ENCODE data around the gene RPP30. TPM values are rescaled to one million over a fixed set of nuclear protein-coding genes. Genes with fewer than 3 reads are reported as not detected.

Gene RPP30
- total and polyA plus RNA-seq, 2 of the 13 experiments (the other 11 are each of a cell fraction or from before 2014, with no cell fraction given), result 27.1 to 65.0 TPM

DNA sequence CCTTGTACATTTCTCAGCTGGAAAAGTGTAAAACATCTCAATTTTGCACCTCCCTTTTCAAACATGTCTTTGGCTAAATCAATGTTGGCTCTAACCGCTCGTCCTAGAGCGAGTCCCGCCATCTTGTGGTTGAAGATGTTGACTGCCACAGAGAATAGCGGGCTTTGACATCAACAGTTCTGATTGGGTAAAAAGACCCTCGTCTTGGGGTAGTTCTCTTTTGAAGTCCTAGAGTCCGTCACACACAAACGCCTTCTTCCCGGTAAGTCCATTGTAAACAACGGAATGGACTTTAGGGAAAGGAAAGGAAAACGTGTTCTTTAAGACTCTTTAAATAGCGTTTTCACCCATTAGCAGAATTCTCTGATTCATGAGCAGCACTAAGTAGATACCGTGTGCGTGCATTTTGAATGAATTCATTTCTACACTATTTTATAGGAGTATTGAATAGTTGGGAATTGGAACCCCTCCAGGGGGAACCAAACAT, 452 bp upstream of the RPP30 start (continued):
- no peak for TF ChIP-seq EEA1 (CRISPR knock-in tag; IDR thresholded peaks at IDR 0.05; ENCODE audit: borderline replicate concordance)
- TF ChIP-seq MED8 (CRISPR knock-in tag; IDR thresholded peaks at IDR 0.05; ENCODE audit: insufficient replicate concordance), result no peak
- TF ChIP-seq, protein P1, sequence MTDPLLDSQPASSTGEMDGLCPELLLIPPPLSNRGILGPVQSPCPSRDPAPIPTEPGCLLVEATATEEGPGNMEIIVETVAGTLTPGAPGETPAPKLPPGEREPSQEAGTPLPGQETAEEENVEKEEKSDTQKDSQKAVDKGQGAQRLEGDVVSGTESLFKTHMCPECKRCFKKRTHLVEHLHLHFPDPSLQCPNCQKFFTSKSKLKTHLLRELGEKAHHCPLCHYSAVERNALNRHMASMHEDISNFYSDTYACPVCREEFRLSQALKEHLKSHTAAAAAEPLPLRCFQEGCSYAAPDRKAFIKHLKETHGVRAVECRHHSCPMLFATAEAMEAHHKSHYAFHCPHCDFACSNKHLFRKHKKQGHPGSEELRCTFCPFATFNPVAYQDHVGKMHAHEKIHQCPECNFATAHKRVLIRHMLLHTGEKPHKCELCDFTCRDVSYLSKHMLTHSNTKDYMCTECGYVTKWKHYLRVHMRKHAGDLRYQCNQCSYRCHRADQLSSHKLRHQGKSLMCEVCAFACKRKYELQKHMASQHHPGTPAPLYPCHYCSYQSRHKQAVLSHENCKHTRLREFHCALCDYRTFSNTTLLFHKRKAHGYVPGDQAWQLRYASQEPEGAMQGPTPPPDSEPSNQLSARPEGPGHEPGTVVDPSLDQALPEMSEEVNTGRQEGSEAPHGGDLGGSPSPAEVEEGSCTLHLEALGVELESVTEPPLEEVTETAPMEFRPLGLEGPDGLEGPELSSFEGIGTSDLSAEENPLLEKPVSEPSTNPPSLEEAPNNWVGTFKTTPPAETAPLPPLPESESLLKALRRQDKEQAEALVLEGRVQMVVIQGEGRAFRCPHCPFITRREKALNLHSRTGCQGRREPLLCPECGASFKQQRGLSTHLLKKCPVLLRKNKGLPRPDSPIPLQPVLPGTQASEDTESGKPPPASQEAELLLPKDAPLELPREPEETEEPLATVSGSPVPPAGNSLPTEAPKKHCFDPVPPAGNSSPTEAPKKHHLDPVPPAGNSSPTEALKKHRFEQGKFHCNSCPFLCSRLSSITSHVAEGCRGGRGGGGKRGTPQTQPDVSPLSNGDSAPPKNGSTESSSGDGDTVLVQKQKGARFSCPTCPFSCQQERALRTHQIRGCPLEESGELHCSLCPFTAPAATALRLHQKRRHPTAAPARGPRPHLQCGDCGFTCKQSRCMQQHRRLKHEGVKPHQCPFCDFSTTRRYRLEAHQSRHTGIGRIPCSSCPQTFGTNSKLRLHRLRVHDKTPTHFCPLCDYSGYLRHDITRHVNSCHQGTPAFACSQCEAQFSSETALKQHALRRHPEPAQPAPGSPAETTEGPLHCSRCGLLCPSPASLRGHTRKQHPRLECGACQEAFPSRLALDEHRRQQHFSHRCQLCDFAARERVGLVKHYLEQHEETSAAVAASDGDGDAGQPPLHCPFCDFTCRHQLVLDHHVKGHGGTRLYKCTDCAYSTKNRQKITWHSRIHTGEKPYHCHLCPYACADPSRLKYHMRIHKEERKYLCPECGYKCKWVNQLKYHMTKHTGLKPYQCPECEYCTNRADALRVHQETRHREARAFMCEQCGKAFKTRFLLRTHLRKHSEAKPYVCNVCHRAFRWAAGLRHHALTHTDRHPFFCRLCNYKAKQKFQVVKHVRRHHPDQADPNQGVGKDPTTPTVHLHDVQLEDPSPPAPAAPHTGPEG (CRISPR knock-in tag; IDR thresholded peaks at IDR 0.05), result no peak

DNA sequence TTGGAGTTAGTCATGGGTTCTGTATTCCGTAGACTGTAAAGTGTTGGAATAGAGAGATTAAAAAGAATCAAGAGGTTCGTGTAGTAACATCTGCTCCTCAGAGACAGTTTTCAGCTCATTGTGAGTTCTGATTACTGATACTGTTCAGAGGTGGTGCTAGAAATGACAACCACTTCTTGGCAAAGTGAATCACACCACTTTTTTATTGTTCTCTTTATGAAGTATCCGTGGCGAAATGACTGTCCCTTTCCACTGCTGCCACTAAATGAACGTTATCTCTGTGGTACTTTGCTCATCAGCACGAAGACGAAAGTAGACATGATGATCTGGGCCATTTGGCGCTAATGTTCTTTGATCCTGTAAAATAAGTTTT, 860 bp downstream of the RPP30 start:
- DNase-seq (ENCODE audit: low spot score) (no peak), ATAC-seq (no peak), FAIRE-seq (peak; percentile 47)
- Histone ChIP-seq H3K4me3 (replicated peaks in 1 of 3; ENCODE audit: insufficient read depth in 1 of 3, low read depth in 2 of 3, low read length in 3 of 3) (peak overlapping the region; percentile 86 to 93 (median 86)), H3K4me1 (ENCODE audit: insufficient read depth, low read length) (peaks cover 28% of the 10 kb centered on the region), H3K9ac (ENCODE audit: insufficient read depth, low read depth, low read length) (peak overlapping the region; percentile 83), H3K9me3 (ENCODE audit: low read length) (peaks cover 13% of the 10 kb centered on the region), H3K36me3 (replicated peaks in 1 of 2; ENCODE audit: control insufficient read depth in 1 of 2, insufficient read depth in 2 of 2, low read length in 2 of 2) (peaks cover 0 to 23% of the 10 kb centered on the region in 2 experiments; a peak in 3 of 5 replicates), H4K20me1 (ENCODE audit: insufficient read depth, low read length) (no peaks in the 10 kb centered on the region), H3K4me2 (ENCODE audit: low read depth, low read length) (peak overlapping the region; percentile 85), H3K27ac (ENCODE audit: extremely low read length, insufficient read depth, low read length) (no peak overlapping the region), H3K79me2 (ENCODE audit: insufficient read depth, low read length) (peaks cover 25% of the 10 kb centered on the region), H3K27me3 (ENCODE audit: control insufficient read depth in 1 of 2, insufficient read depth in 2 of 2, low read length in 2 of 2) (no peaks in the 10 kb centered on the region; a peak in 1 of 5 replicates), H2AFZ (ENCODE audit: low read length) (no peak overlapping the region)
- CTCF ChIA-PET (ENCODE audit: low intra/inter-chr PET ratio, low total read pairs), result no interaction called here
- TSS peak; percentile 61 for BruUV-seq (replicated peaks)
- POLR2A ChIA-PET, result no interaction called here
- intact Hi-C loops (cut with micrococcal nuclease; ENCODE audit: unreplicated experiment), result no loop called here
- no peak for TF ChIP-seq PAX8 (CRISPR knock-in tag; IDR thresholded peaks at IDR 0.05; ENCODE audit: borderline replicate concordance)
- no peak for TF ChIP-seq KAT2B (IDR thresholded peaks at IDR 0.05; ENCODE audit: borderline replicate concordance, low read depth, low read length)
- TF ChIP-seq ZNF616 (CRISPR knock-in tag; IDR thresholded peaks at IDR 0.05; ENCODE audit: low read depth), result no peak
- no peak for TF ChIP-seq ESRRA (CRISPR knock-in tag; IDR thresholded peaks at IDR 0.05; ENCODE audit: low read depth)
- TF ChIP-seq, protein P2, sequence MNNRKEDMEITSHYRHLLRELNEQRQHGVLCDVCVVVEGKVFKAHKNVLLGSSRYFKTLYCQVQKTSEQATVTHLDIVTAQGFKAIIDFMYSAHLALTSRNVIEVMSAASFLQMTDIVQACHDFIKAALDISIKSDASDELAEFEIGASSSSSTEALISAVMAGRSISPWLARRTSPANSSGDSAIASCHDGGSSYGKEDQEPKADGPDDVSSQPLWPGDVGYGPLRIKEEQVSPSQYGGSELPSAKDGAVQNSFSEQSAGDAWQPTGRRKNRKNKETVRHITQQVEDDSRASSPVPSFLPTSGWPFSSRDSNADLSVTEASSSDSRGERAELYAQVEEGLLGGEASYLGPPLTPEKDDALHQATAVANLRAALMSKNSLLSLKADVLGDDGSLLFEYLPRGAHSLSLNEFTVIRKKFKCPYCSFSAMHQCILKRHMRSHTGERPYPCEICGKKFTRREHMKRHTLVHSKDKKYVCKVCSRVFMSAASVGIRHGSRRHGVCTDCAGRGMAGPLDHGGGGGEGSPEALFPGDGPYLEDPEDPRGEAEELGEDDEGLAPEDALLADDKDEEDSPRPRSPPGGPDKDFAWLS (CRISPR knock-in tag; IDR thresholded peaks at IDR 0.05; ENCODE audit: borderline replicate concordance), result no peak
- TF ChIP-seq NONO (IDR thresholded peaks at IDR 0.05), result no peak
- TF ChIP-seq NONO (CRISPR knock-in tag; conservative IDR thresholded peaks at IDR 0.05), result no peak
- TF ChIP-seq SAFB2 (CRISPR knock-in tag; IDR thresholded peaks at IDR 0.05; ENCODE audit: borderline replicate concordance, low read depth), result no peak
- TF ChIP-seq, protein P3, sequence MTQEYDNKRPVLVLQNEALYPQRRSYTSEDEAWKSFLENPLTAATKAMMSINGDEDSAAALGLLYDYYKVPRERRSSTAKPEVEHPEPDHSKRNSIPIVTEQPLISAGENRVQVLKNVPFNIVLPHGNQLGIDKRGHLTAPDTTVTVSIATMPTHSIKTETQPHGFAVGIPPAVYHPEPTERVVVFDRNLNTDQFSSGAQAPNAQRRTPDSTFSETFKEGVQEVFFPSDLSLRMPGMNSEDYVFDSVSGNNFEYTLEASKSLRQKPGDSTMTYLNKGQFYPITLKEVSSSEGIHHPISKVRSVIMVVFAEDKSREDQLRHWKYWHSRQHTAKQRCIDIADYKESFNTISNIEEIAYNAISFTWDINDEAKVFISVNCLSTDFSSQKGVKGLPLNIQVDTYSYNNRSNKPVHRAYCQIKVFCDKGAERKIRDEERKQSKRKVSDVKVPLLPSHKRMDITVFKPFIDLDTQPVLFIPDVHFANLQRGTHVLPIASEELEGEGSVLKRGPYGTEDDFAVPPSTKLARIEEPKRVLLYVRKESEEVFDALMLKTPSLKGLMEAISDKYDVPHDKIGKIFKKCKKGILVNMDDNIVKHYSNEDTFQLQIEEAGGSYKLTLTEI (CRISPR knock-in tag; conservative IDR thresholded peaks at IDR 0.05), result no peak
- TF ChIP-seq ZNF501 (CRISPR knock-in tag; IDR thresholded peaks at IDR 0.05), result no peak
- WGBS (ENCODE audit: low lambda C conversion rate), result 2% methylated on average over 8 of the region's 8 CpGs
- in situ Hi-C loops (cut with HindIII; ENCODE audit: extremely low pct_ligation_motif_present, low pct_unique_long_range_greater_than_20kb), result no loop called here

Data from HepG2 (cell line).